GM19035 (cell line): ENCODE data around the gene RFX3.

ENCODE experiments used
- ATAC-seq: cut with Tn5 transposase; IDR thresholded peaks from one replicate; pipeline ENCODE4 v1.9.1; 2021; ENCODE audit not compliant: unreplicated experiment

Gene RFX3

GRCh38 chr9:3240656-3241268 lies 285.0 kb downstream of the RFX3 start:
- peak; percentile 92 for ATAC-seq

GRCh38 chr9:3239240-3239639 lies 286.6 kb downstream of the RFX3 start:
- no peak for ATAC-seq

- no peak for ATAC-seq
These were observed 287.6 kb downstream of the RFX3 start for GRCh38 chr9:3238236-3238635.

GRCh38 chr9:3237121-3237520 lies 288.7 kb downstream of the RFX3 start:
- ATAC-seq = no peak

GRCh38 chr9:3235497-3235896 lies 290.3 kb downstream of the RFX3 start:
- no peak for ATAC-seq

GRCh38 chr9:3224931-3225330 lies 300.9 kb downstream of the RFX3 start:
- ATAC-seq = no peak

GRCh38 chr9:3215658-3216057 lies 310.1 kb downstream of the RFX3 start:
- ATAC-seq = no peak

GRCh38 chr9:3214741-3215140 lies 311.1 kb downstream of the RFX3 start:
- ATAC-seq = no peak

- ATAC-seq = no peak
These were observed 320.2 kb downstream of the RFX3 start for GRCh38 chr9:3205421-3206095.

GRCh38 chr9:3200331-3200774 lies 325.4 kb downstream of the RFX3 start:
- ATAC-seq = no peak

GRCh38 chr9:3193791-3194190 lies 332.0 kb downstream of the RFX3 start:
- no peak for ATAC-seq

GRCh38 chr9:3191715-3192114 lies 334.1 kb downstream of the RFX3 start:
- no peak for ATAC-seq

GRCh38 chr9:3189113-3189861 lies 336.5 kb downstream of the RFX3 start:
- no peak for ATAC-seq

- no peak for ATAC-seq
These were observed 339.1 kb downstream of the RFX3 start for GRCh38 chr9:3186751-3187150.

GRCh38 chr9:3181049-3181953 lies 344.5 kb downstream of the RFX3 start:
- ATAC-seq = peak; percentile 78

GRCh38 chr9:3180696-3181048 lies 345.1 kb downstream of the RFX3 start:
- no peak for ATAC-seq

- no peak for ATAC-seq
These were observed 346.1 kb downstream of the RFX3 start for GRCh38 chr9:3179711-3180110.

- ATAC-seq = no peak
These were observed 347.9 kb downstream of the RFX3 start for GRCh38 chr9:3177936-3178335.

- ATAC-seq = no peak
These were observed 348.5 kb downstream of the RFX3 start for GRCh38 chr9:3177146-3177761.

GRCh38 chr9:3173374-3173773 lies 352.4 kb downstream of the RFX3 start:
- ATAC-seq = no peak

- no peak for ATAC-seq
These were observed 355.0 kb downstream of the RFX3 start for GRCh38 chr9:3170819-3171218.
